ENCODE data around the gene WDR5B.
"Not testable (repeated sequence)": the region's sequence is repeated elsewhere in the genome, so short reads cannot be mapped to it uniquely, and the experiment has no call there.

DNA sequence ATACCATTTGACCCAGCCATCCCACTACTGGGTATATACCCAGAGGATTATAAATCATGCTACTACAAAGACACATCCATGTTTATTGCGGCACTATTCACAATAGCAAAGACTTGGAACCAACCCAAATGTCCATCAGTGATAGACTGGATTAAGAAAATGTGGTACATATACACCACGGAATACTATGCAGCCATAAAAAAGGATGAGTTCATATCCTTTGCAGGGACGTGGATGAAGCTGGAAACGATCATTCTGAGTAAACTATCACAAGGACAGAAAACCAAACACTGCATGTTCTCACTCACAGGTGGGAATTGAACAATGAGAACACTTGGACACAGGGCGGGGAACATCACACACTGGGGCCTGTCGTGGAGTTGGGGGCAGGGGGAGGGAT, 32.4 kb upstream of the WDR5B start:
- TF ChIP-seq EZH2 (IDR thresholded peaks at IDR 0.05; ENCODE audit: borderline replicate concordance, low read depth, low read length, severe bottlenecking); POLR2A (IDR thresholded peaks at IDR 0.05; ENCODE audit: low read depth, low read length); POLR2AphosphoS5 (IDR thresholded peaks at IDR 0.05; ENCODE audit: insufficient read depth, low read depth, low read length); JUN (IDR thresholded peaks at IDR 0.05; ENCODE audit: borderline replicate concordance, insufficient read depth, insufficient read length, low read depth); MYC (IDR thresholded peaks at IDR 0.05; ENCODE audit: low read depth, low read length); FOS (IDR thresholded peaks at IDR 0.05; ENCODE audit: borderline replicate concordance, insufficient read depth, low read length): not testable (repeated sequence)
- TF ChIP-seq, protein P1, sequence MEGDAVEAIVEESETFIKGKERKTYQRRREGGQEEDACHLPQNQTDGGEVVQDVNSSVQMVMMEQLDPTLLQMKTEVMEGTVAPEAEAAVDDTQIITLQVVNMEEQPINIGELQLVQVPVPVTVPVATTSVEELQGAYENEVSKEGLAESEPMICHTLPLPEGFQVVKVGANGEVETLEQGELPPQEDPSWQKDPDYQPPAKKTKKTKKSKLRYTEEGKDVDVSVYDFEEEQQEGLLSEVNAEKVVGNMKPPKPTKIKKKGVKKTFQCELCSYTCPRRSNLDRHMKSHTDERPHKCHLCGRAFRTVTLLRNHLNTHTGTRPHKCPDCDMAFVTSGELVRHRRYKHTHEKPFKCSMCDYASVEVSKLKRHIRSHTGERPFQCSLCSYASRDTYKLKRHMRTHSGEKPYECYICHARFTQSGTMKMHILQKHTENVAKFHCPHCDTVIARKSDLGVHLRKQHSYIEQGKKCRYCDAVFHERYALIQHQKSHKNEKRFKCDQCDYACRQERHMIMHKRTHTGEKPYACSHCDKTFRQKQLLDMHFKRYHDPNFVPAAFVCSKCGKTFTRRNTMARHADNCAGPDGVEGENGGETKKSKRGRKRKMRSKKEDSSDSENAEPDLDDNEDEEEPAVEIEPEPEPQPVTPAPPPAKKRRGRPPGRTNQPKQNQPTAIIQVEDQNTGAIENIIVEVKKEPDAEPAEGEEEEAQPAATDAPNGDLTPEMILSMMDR (IDR thresholded peaks at IDR 0.05; ENCODE audit: extremely low read depth in 1 of 2, insufficient read depth in 1 of 2, low read depth in 1 of 2, low read length in 2 of 2) = not testable (repeated sequence)
- TF ChIP-seq, protein P2, sequence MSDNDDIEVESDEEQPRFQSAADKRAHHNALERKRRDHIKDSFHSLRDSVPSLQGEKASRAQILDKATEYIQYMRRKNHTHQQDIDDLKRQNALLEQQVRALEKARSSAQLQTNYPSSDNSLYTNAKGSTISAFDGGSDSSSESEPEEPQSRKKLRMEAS (IDR thresholded peaks at IDR 0.05; ENCODE audit: insufficient read depth, insufficient read length) = not testable (repeated sequence)

All from endothelial cell of umbilical vein (primary cell).